T-helper 2 cell (primary cell): ENCODE data around the gene IL1RAP.
A peak's percentile ranks its signal among the peaks of the same experiment; 100 is the strongest.
"Not testable (repeated sequence)": the region's sequence is repeated elsewhere in the genome, so short reads cannot be mapped to it uniquely, and the experiment has no call there.

ENCODE experiments used
- DNase-seq, 5 experiments: peaks; one replicate each; pipeline versions ENCODE4 v3.0.0 to v3.0.0-alpha.2; 2012 to 2022

Gene IL1RAP

GRCh38 chr3:190514413-190515153, 698 bp downstream of the IL1RAP start:
- DNase-seq: peak in 3 of 5 experiments; percentile 8 to 55 (median 23)

GRCh38 chr3:190516416-190516815, 2.5 kb downstream of the IL1RAP start:
- DNase-seq: no peak

GRCh38 chr3:190517687-190518086, 3.8 kb downstream of the IL1RAP start:
- DNase-seq: no peak

- not testable (repeated sequence) for DNase-seq
Observed at GRCh38 chr3:190518531-190518930, 4.6 kb downstream of the IL1RAP start.

- DNase-seq: no peak
Observed at GRCh38 chr3:190519886-190520285, 6.0 kb downstream of the IL1RAP start.

- no peak for DNase-seq
Observed at GRCh38 chr3:190521998-190522397, 8.1 kb downstream of the IL1RAP start.

- DNase-seq: no peak
Observed at GRCh38 chr3:190522621-190523222, 8.8 kb downstream of the IL1RAP start.

- no peak for DNase-seq
Observed at GRCh38 chr3:190524942-190525341, 11.1 kb downstream of the IL1RAP start.

- no peak for DNase-seq
Observed at GRCh38 chr3:190525634-190526033, 11.7 kb downstream of the IL1RAP start.

- no peak for DNase-seq
Observed at GRCh38 chr3:190526787-190527762, 13.2 kb downstream of the IL1RAP start.

- DNase-seq: no peak
Observed at GRCh38 chr3:190528706-190529105, 14.8 kb downstream of the IL1RAP start.

- no peak for DNase-seq
Observed at GRCh38 chr3:190531406-190531805, 17.5 kb downstream of the IL1RAP start.

GRCh38 chr3:190532731-190533203, 18.9 kb downstream of the IL1RAP start:
- no peak for DNase-seq

- DNase-seq: no peak
Observed at GRCh38 chr3:190533511-190534281, 19.8 kb downstream of the IL1RAP start.

- DNase-seq: no peak
Observed at GRCh38 chr3:190534386-190534785, 20.5 kb downstream of the IL1RAP start.

- DNase-seq: peak in 1 of 5 experiments; percentile 88
Observed at GRCh38 chr3:190534986-190535385, 21.1 kb downstream of the IL1RAP start.

- DNase-seq: no peak
Observed at GRCh38 chr3:190537146-190537545, 23.3 kb downstream of the IL1RAP start.

- peak in 1 of 5 experiments; percentile 27 for DNase-seq
Observed at GRCh38 chr3:190538288-190538687, 24.4 kb downstream of the IL1RAP start.

- no peak for DNase-seq
Observed at GRCh38 chr3:190539526-190539925, 25.6 kb downstream of the IL1RAP start.

GRCh38 chr3:190541008-190541407, 27.1 kb downstream of the IL1RAP start:
- DNase-seq: no peak

GRCh38 chr3:190541560-190541959, 27.7 kb downstream of the IL1RAP start:
- no peak for DNase-seq

- no peak for DNase-seq
Observed at GRCh38 chr3:190542846-190543245, 29.0 kb downstream of the IL1RAP start.
